Esophagus squamous epithelium (tissue), 4 donors: ENCODE data around the gene ARL5A.

ENCODE experiments used
- CTCF ChIP-seq, 6 experiments: fragments of 450-650 bp in 4 of 6; fragments of 200-600 bp in 2 of 6; sonication (generic) in 2 of 6; IDR thresholded peaks; one replicate each; pipeline ENCODE4 v1.5.1; 2016 to 2019; ENCODE audit warnings: antibody characterized with exemption in 6 of 6, mild to moderate bottlenecking in 4 of 6, moderate library complexity in 4 of 6
- POLR2A ChIP-seq, 4 donors: fragments of 450-650 bp; IDR thresholded peaks; one replicate each; pipeline ENCODE4 v1.6.1; 2017; ENCODE audit warnings: antibody characterized with exemption in 4 of 4, mild to moderate bottlenecking in 4 of 4, moderate library complexity in 3 of 4

GRCh38 chr2:151754253-151754897, 73.8 kb downstream of the ARL5A start:
- TF ChIP-seq CTCF (IDR thresholded peaks at IDR 0.05) (no peak), POLR2A (IDR thresholded peaks at IDR 0.05) (no peak)
